Stimulated activated CD8-positive, alpha-beta memory T cell treated with anti-CD3 and anti-CD28 coated beads, Interleukin-4, amount 100 ng/mL, for 4 hours (primary cell): ENCODE results near the gene STX8.
"Not testable (repeated sequence)": the region's sequence is repeated elsewhere in the genome, so short reads cannot be mapped to it uniquely, and the experiment has no call there.

Source experiments
- DNase-seq, 2 donors: peaks; one replicate each; pipeline ENCODE4 v3.0.0-alpha.2; 2020; ENCODE audit warnings: low read depth in 2 of 2, low spot score in 1 of 2

Gene STX8

DNA sequence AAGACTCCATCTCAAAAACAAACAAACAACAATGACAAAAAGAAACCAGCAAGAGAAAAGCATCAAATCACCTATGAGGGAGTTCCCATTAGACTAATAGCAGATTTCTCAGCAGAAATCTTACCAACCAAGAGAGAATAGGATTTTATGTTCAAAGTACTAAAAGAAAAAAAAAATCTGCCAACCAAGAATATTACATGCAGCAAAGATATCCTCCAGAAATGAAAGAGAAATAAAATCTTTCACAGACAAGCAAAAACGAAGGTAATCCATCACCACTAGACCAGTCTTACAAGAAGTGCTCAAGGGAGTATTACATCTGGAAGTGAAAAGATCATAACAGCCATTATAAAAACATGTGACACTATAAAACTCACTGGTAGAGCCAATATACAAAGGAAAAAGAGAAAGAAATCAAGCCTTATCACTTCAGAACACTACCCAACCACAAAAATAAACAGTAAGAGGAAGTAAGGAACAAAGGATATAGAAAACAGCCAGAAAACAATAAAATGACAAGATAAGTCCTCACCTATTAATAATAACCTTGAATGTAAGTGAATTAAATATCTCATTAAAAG is 66.3 kb downstream of the STX8 start:
- DNase-seq: no peak

DNA sequence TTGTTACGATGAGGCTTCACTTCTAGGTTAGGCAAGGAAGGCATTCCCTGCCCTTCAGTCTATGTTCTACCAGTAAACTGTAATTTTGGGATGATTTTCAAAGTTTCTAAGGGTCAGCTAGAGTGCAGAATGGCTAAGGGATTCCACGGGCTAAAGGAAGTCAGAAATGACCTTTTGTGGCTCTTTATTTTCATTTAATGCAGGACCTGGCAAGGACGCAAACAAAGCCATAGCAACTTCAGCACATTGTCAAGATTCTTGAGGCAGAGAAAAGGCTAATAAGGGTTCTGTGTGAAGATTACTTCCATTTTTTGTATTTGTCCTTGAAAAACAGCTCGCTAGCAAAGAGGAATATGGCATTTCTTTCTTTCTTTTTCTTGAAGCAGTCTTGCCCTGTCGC is 76.6 kb downstream of the STX8 start:
- no peak for DNase-seq

DNA sequence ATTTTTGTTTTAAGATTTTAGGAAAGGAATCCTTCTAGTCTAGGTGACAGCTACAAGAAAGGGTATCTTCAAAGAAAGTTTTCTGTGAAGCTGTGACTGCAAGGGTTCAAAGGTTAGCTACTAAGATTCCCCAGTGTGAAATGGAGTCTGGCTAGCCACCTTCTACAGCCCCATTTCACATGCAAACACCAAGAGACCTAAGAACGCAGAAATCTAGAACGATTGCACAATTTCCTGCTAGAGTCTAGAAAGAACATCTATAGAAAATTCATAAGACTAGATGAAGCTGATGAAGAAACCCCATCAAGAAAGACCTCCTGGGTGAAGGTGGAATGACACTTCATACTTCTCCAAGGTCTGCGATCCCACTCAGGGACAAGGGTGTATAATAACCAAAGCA is 77.1 kb downstream of the STX8 start:
- no peak for DNase-seq

DNA sequence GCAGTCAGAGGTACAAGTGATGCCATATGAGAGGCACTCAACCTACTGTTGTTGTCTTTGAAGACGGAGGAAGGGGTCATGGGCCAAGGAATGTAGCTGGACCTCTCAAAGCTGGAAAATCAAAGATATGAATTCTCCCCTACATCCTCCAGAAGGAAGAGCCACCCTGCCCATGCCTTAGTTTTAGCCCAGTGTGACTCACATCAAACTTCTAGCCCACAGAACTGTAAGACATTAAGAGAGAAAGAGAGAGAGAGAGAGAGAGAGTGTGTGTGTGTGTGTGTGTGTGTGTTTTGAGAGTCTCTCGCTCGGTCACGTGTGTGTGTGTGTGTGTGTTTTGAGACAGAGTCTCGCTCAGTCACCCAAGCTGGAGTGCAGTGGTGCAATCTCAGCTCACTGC is 87.1 kb downstream of the STX8 start:
- DNase-seq: no peak

DNA sequence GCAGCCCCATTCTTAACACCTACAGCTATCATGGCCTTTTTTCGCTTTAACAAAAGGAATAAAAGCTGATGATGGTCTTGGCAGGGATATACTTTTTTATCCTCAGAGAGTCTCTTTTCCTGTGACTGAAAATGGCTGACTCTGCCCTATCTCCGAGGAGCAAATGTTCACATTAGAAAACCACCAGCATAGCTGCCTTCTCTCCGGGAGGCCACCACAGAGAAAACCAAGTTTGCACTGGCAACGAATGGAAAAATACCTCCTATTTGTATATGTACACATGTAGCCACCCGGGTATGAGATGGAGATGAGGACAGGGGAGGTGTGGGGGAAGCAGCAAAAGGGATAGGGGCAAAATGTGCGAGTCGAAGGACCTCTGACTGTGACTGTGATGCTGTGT is 88.2 kb downstream of the STX8 start:
- no peak for DNase-seq

DNA sequence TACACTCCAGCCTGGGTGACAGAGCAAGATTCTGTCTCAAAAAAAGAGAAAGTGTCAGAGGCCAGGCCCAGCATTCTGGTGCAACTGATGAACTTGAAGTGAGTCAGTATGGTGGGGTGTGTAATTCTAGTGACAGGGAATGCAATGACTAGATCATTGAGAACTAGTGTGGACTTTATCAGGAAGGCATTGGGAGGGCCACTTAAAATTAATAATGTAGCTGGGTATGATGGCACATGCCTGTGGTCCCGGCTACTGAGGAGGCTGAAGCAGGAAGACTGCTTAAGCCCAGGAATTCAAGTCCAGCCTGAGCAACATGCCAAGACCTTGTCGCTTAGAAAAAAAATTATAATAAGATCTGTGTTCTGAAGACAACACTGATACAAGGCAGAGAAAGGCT is 90.8 kb downstream of the STX8 start:
- DNase-seq: no peak

DNA sequence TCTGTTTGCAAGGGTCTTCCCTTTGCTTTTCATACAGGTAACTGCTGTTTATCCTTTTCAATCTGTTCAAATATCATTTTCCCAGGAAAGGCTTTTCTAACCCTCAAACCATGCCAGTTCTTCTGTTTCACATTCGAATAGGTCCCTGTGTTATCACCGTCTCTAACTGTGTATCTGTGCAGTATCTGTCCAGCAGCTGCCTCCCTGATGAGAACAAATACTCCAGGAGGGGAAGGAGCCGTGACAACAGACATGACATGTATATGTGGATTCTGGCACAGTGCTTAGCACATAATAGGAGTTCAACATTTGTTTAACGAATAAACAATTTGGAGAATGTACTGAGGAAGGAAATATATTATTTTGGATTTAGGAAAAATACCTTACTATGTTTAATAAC is 95.7 kb downstream of the STX8 start:
- DNase-seq: no peak

DNA sequence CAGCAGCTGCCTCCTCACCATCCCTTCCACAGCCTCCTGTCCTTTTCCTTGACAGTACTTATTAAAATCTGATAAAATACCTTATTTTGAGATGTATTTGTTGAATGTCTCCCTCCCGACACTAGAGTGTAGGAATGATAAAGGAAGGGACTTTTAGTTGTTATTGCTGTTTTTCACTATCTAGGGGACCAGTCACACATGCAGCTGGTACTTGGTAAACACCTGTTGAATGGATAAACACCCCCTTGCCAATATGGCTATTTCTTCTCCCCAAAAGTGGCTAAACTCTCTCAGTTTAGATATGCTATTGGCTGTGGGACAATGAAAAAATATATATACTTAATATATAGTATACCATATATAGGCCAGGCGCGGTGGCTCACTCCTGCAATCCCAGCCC is 96.7 kb downstream of the STX8 start:
- no peak for DNase-seq

DNA sequence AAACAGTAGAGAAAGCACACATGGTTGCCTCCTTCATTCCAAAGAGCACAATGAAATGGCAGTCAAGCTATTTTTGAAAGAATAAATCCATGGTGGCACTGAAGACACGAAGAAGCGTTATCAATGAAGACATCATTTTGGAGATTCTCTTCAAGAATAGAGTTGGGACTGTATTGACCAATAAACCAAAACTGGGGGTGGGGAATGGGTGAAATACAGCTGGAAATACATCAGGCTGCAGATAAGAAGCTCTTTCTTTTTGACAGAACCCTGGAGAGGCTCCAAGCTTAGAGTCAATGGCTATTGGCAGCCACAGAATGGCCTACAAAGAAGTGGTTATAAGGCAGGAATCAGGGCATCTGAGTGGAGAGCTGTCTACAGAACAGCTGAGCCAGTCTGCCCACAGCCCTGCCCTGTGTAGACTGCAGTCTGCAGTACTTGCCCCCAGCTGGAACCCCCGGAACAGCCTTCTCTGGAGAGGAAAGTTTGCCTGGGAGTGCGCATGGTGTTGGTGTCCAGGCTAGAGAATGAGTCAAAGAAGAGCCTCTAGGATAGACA is 100.4 kb downstream of the STX8 start:
- no peak for DNase-seq

DNA sequence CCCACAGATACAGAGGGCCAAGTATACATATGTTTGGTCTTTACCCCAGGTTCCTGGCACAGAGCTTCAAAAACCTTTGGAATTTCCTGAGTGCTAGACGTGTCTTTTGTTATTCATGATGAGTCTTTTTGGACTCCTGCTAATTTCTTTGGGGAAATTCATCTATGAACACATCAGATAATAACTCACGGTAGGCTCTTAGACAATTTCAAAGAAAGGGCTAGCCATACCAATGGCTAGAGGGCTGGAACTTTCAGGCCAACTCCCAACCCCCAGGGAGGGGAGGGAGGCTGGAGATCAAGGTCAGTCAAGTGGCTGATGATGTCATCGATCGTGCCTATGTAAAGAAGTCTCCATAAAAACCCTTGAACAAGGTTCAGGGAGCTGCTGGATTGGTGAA is 101.9 kb downstream of the STX8 start:
- no peak for DNase-seq

DNA sequence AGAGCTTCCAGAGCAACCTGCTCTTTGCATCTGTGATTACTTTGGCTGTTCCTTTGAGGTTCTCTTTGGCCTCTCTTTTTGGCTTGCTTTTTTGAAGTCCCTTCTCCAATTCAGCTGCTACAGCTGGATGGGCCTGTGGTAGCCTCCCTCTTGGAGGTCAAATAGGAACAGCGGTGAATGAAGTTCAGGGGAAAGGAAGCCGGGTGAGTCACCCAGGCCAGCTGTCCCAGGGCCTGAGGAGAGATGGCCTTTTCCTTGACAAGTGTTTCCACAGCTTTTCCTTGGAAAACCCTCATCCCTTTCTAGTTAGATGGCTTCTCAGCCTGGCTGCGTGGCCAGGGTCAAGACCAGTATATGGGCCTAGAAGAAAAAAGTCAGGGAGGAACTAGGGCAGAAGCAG is 103.1 kb downstream of the STX8 start:
- no peak for DNase-seq

DNA sequence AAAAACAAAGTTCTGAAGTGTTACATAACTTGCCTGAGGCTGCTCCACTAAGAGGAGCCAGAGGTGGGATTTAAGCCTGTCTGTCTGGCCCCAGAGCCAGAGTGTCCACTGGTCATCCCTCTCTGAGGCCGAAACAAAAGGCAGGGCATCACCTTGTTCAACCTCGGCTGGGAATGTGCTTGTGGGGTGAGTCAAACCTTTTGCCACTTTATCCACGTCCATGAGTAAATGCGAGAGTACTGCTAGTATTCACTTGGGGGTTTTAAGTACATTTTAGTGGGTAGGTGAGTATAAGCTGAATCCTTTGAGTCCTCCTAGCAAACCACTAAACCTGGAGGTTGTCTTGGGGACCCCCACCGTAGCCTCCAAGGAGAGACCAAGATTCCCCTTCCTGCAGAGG is 103.5 kb downstream of the STX8 start:
- no peak for DNase-seq

DNA sequence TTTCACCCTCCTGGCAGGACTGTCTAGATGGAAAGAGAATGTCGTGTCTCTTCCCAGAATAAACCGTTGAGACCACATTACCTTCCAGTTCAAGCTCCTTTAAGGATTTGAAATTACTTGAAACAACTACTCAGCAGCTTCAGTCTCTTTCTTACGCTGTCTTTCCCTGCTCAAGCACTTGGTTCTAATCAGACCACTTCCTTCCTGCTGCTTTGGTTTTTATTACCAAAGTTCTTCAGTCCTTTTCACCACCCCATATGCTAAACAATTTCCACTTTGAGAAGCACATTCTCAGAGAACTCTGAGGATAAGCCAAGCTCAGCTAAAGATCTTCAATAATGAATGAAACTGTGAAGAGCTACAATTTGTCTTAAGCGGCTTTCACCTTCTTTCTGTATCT is 105.4 kb downstream of the STX8 start:
- DNase-seq: no peak

DNA sequence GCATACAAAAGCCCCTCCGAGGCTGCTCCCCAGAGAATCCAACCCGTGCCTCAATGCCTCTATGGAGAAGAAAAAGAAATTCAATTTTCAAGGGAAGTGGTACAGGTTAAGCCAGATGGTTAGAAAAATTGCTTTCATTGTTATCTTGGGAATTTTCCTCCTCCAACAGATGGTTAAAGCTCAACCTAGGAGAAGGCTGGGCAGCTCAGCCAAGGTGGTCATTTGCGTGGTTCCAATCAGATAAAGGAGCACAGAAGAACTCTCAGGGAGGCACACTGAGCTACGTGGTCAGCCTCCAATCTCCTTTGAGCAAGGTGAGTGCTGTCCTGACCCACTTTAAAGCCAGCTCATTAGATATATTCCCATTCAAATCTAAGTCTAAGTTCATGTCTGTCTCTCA is 106.7 kb downstream of the STX8 start:
- no peak for DNase-seq

DNA sequence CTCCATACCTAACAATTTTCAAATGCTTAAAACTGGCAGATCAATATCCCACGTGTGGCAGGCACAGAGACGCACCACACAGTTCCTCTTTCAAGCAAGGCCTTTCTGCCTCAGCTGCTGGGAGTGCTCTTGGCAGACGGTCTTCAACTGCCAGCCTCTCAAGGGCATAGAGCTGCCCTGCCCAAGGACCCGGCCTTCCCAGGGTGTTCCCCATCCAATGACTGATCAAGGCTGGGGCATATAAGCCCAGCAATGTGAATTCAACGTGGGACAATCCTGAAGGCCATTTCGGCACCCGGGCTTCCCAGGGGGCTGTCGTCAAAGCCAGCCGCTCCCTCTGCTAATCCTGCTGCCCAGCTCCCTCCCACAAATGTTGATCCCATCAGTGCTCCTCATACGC is 107.1 kb downstream of the STX8 start:
- DNase-seq: no peak

DNA sequence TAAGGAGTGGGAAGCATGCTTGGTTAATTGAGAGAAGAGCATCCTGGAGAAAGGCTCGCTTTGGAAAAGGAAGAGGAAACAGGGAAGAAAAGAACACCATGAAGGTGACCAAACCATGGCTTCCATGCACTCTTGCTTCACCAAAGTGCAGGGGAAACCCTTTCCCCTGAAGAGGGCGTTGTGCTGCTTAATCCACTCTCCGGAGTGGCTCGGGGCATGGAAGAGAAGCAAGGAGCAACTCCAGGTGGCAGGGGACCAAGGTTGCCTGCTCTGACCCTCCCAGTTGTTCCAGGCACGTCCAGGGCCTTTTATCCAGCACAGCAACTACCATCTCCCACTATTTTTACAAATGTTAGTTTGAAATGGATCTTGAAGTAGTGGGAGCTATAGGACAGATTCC is 108.1 kb downstream of the STX8 start:
- DNase-seq: no peak

DNA sequence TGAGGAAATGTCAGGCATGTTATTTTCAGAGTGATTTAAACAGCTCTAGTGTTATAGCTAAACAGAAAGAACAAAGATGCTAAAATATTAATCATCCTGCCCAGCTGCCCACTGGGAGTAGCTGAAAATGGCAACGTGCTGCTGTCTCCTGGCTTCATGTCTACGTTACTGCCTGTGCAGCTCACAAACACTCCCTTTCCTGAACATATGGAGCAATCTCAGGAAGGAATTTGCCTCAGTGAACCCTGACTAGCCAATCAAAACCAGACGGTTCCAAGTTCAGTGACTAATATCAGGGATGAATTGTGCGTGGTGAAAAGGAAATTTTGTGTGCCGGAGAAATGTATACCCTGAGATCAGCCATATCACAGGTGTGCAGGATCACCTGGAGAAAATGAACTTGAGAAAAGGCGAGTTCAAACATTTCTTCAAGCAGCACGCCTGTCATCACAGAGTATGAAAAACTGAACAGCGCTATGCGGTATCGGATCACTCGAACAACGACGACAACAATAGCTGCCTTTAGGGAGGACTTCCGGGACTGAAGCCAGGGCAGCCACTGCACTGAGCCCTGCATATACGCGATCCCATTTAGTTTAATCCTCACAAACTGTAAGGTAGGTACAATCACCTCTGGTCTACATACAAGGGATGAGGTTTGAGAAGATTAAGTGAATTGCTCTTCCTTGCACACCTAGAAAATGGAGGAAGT is 110.3 kb downstream of the STX8 start:
- no peak for DNase-seq

DNA sequence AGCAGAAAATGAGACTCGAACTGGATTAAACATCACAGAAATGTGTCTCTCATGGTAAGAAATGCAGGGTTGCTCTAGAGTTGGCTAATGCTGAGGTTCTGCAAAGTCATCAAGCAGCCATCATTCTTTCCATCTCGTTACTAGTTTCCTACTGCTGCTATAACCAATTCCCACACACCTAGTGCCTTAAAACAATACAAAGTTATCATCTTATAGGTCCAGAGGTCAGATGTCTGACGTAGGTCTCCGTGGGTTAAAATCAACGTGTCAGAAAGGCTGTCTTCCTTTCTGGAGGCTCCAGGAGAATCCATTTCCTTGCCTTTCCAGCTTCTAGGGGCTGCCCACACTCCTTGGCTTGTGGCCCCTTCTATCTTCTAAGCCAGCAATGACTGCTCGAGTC is 118.6 kb downstream of the STX8 start:
- no peak for DNase-seq

DNA sequence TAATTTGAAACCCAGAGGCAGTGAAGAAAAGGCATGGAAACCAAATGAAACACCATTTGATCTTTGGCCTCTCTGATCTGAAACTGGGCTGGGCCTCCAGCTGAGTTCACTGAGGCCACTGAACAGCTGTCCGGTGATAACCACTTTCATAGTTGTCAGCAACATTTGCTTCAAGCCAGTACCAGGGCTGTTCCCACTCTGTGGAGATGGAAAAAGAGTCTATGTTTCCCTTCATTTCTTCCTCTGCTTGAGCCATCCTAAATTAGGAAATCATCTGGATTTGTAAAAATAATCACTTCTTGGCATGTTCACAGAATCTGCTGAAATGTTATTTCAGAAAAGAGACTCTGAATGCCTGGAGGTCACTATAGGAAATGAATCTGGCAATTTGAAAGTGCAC is 119.3 kb downstream of the STX8 start:
- DNase-seq: no peak

DNA sequence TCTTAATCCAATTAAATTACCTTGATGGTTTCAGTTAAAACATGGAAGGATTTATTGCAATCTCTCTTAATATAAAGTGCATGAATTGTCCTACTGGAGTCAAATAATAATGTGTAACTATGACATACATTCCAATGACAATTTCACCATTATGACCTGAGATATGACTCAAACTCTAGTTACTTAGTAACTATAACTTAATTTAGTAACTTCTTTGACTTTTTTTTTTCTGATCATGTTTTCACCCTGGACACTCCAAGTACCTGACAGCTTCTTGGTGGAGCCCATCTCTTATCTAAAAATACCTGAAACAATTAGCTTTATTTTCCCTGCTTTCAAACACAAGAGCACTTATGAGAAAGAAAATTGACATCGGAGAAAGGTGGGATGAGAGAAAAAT is 123.7 kb downstream of the STX8 start:
- DNase-seq: no peak

DNA sequence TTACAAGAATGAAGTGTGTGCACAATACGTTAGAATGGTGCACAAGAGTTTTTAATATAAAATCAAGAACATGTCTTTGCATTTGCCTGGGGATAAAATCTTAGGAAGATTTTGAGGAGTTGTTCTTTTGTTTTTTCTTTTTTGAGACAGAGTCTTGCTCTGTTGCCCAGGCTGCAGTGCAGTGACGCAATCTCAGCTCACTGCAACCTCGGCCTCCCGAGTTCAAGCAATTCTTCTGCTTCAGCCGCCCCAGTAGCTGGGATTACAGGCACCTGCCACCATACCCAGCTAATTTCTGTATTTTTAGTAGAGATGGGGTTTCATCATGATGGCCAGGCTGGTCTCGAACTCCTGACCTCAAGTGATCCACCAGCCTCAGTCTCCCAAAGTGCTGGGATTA is 128.3 kb downstream of the STX8 start:
- not testable (repeated sequence) for DNase-seq

DNA sequence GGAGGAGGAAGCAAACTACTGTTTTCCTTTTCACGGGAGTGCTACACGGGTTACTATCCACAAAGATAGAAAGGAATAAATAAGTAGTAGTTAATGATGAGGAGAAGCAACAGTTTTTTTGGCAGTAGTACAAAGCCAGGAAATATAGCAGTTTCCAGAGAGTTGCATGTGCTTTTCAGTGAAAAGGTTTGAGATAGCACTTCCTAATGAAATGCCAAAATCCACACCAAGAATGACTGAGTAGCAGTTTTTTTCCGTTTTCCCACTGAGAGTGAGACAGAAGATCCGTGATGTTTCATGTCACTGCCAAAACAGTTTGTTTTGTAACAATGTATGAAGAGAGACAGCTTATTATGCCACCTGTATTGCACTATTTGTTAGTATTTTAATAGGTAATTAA is 129.1 kb downstream of the STX8 start:
- no peak for DNase-seq

DNA sequence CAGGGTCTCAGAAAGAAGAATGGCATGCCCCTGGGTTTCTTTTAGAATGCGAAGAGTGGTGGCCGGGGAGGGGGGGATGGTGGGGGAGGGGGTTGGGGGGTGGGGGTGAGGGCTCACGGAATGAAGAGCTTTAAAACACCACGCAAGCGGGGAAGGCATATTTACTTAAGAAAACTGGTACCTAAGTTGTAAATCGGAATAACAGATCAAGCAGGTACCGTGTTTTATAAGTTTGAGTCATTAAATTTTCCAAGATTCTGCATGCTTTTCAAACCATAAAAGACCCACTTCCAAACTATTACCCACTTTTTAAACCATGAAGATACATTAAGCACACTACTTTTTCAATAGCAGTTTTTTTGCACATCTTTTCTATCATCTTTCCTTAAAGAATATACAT is 130.2 kb downstream of the STX8 start:
- no peak for DNase-seq
